Measurements from ENCODE around the gene MCRIP1. TPM values are rescaled to one million over a fixed set of nuclear protein-coding genes. Genes with fewer than 3 reads are reported as not detected.

The MCRIP1 gene
- total and polyA plus RNA-seq, 2 of the 13 experiments (the other 11 are each of a cell fraction or from before 2014, with no cell fraction given): 79.7 to 84.9 TPM

- no peak for TF ChIP-seq AHR (CRISPR knock-in tag; IDR thresholded peaks at IDR 0.05)
- TF ChIP-seq ZNF225 (CRISPR knock-in tag; IDR thresholded peaks at IDR 0.05): peak; percentile 98; the same call in 1 of the 2 replicates
- TF ChIP-seq ZBTB1 (CRISPR knock-in tag; IDR thresholded peaks at IDR 0.05; ENCODE audit: borderline replicate concordance): no peak
- TF ChIP-seq KMT2A (CRISPR knock-in tag; IDR thresholded peaks at IDR 0.05): peak; percentile 83
- peak; percentile 96 for TF ChIP-seq HDAC2 (CRISPR knock-in tag; IDR thresholded peaks at IDR 0.05)
- peak; percentile 89; the same call in 1 of the 2 replicates for TF ChIP-seq PATZ1 (CRISPR knock-in tag; IDR thresholded peaks at IDR 0.05)
- peak; percentile 72 for TF ChIP-seq FOXA3 (CRISPR knock-in tag; IDR thresholded peaks at IDR 0.05)
- TF ChIP-seq CCAR2 (optimal IDR thresholded peaks at IDR 0.05; ENCODE audit: low read depth, low read length): no peak
- no peak for TF ChIP-seq ZUFSP (CRISPR knock-in tag; IDR thresholded peaks at IDR 0.05; ENCODE audit: borderline replicate concordance)
- TF ChIP-seq NBN (conservative IDR thresholded peaks at IDR 0.05): no peak
- 0 out of 2 replicates have a peak, but pooled peaks have one; percentile 69 for TF ChIP-seq AFF4 (CRISPR knock-in tag; IDR thresholded peaks at IDR 0.05)
- 0 out of 2 replicates have a peak, but pooled peaks have one; percentile 25 for TF ChIP-seq KDM1A (CRISPR knock-in tag; IDR thresholded peaks at IDR 0.05)
- no peak for TF ChIP-seq FOXA1 (IDR thresholded peaks at IDR 0.05)
- peak; percentile 47 for TF ChIP-seq FOXA1 (CRISPR knock-in tag; IDR thresholded peaks at IDR 0.05)
- TF ChIP-seq FIP1L1 (IDR thresholded peaks at IDR 0.05; ENCODE audit: borderline replicate concordance, insufficient read depth, low read depth, low read length): no peak
- peak; percentile 68; the same call in 1 of the 2 replicates for TF ChIP-seq ZMYM2 (CRISPR knock-in tag; IDR thresholded peaks at IDR 0.05)
- no peak; the same call in none of the 2 replicates for TF ChIP-seq KDM3A (CRISPR knock-in tag; IDR thresholded peaks at IDR 0.05; ENCODE audit: low read depth)
- TF ChIP-seq ZNF772 (CRISPR knock-in tag; IDR thresholded peaks at IDR 0.05): 0 out of 2 replicates have a peak, but pooled peaks have one; percentile 81
- TF ChIP-seq ZSCAN30 (CRISPR knock-in tag; IDR thresholded peaks at IDR 0.05): no peak
- peak; percentile 96 for TF ChIP-seq ARNT2 (CRISPR knock-in tag; IDR thresholded peaks at IDR 0.05; ENCODE audit: low read depth)
- peak; percentile 38; the same call in 1 of the 2 replicates for TF ChIP-seq ZFAT (CRISPR knock-in tag; conservative IDR thresholded peaks at IDR 0.05)
- peak; percentile 96 for TF ChIP-seq ZNF30 (CRISPR knock-in tag; IDR thresholded peaks at IDR 0.05)
- TF ChIP-seq XRCC5 (optimal IDR thresholded peaks at IDR 0.05; ENCODE audit: low read length): no peak
- TF ChIP-seq GLI4 (CRISPR knock-in tag; IDR thresholded peaks at IDR 0.05; ENCODE audit: borderline replicate concordance): peak; percentile 97; the same call in 1 of the 2 replicates
Measured at GRCh38 chr17:81871387-81872230, 38.5 kb upstream of the MCRIP1 start (continued).
